Renal cortical epithelial cell (primary cell): ENCODE measurements around the gene SH3BP2. TPM values are rescaled to one million over a fixed set of nuclear protein-coding genes. Genes with fewer than 3 reads are reported as not detected.

Source experiments
- DNase-seq: peaks from one replicate; pipeline ENCODE4 v3.0.0-alpha.2; 2011; ENCODE audit warnings: low read depth
- total RNA-seq: library from RNA; depleted of rRNA; stranded (reverse); fragments of >200 nt; gene quantifications from 2 replicates; pipeline ENCODE4 v1.2.3, GENCODE V29; 2014

The SH3BP2 gene
- total RNA-seq, 1 donor from 2014 or later, result 62.2 TPM

GRCh38 chr4:2871466-2871865 is 78.6 kb downstream of the SH3BP2 start:
- no peak for DNase-seq

- DNase-seq, result no peak
Measured at GRCh38 chr4:2871911-2872310, 79.0 kb downstream of the SH3BP2 start.

- DNase-seq, result no peak
Measured at GRCh38 chr4:2873329-2873728, 80.4 kb downstream of the SH3BP2 start.

- no peak for DNase-seq
Measured at GRCh38 chr4:2874861-2875260, 82.0 kb downstream of the SH3BP2 start.

GRCh38 chr4:2875556-2875955 is 82.7 kb downstream of the SH3BP2 start:
- no peak for DNase-seq

GRCh38 chr4:2878346-2878745 is 85.5 kb downstream of the SH3BP2 start:
- no peak for DNase-seq

- no peak for DNase-seq
Measured at GRCh38 chr4:2879026-2879425, 86.1 kb downstream of the SH3BP2 start.

- no peak for DNase-seq
Measured at GRCh38 chr4:2881431-2881830, 88.5 kb downstream of the SH3BP2 start.

- no peak for DNase-seq
Measured at GRCh38 chr4:2882341-2882740, 89.5 kb downstream of the SH3BP2 start.

GRCh38 chr4:2886161-2886560 is 93.3 kb downstream of the SH3BP2 start:
- no peak for DNase-seq

- DNase-seq, result no peak
Measured at GRCh38 chr4:2886622-2887021, 93.7 kb downstream of the SH3BP2 start.

GRCh38 chr4:2887343-2887742 is 94.5 kb downstream of the SH3BP2 start:
- DNase-seq, result no peak

- no peak for DNase-seq
Measured at GRCh38 chr4:2888886-2889285, 96.0 kb downstream of the SH3BP2 start.

Other genes with a start within 250 kb of the SH3BP2 start
- 72.4 and 88.6 TPM in 2 replicates for gene TNIP2, start 36.7 kb upstream of the SH3BP2 start, total RNA-seq
- 101 and 207 TPM in 2 replicates for gene ADD1, start 50.8 kb downstream of the SH3BP2 start, total RNA-seq
- gene NOP14, start 170.3 kb downstream of the SH3BP2 start, total RNA-seq, result 15.5 and 30.5 TPM in 2 replicates
- gene GRK4, start 170.5 kb downstream of the SH3BP2 start, total RNA-seq, result 4.7 and 5.7 TPM in 2 replicates